ENCODE data around the gene MAP1B.

Gene MAP1B

DNA sequence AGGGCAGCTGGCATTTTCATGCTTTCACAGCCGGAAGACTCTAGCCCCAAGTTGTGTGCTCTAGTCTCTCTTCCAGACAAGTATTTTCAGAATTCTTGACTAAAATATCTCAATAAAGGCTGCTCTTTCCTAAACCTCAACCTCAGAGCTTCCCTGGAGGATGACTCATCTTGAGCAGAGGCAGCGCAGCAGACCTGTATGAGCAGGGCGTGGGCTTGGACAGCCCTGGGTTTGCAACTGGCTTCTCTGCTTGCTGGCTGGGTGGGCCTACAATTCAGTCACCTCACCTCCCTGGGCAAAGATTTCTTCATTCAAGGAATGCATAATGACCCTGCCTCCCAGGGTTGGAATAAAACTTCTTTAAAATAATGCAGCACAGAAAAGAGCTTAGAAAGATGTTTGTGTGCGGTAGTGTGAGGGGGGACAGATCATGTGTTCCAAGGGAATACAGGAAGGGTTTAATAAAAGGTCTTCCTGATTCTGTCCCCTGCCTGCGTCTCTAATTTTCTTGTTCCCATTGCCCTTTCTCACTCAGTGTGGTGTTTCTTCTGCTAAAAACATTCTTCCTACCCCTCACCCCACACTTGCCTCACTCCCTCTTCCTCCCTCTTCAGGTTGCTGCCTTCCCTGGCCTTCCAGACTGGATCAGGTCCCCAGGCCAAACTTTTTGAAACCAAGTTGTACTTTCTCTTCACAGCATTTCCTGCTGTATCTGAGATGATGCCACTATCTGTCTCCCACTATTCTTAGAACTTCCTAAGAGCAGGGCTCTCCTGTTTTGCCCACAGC, 39.4 kb upstream of the MAP1B start:
- TF ChIP-seq, protein P1, sequence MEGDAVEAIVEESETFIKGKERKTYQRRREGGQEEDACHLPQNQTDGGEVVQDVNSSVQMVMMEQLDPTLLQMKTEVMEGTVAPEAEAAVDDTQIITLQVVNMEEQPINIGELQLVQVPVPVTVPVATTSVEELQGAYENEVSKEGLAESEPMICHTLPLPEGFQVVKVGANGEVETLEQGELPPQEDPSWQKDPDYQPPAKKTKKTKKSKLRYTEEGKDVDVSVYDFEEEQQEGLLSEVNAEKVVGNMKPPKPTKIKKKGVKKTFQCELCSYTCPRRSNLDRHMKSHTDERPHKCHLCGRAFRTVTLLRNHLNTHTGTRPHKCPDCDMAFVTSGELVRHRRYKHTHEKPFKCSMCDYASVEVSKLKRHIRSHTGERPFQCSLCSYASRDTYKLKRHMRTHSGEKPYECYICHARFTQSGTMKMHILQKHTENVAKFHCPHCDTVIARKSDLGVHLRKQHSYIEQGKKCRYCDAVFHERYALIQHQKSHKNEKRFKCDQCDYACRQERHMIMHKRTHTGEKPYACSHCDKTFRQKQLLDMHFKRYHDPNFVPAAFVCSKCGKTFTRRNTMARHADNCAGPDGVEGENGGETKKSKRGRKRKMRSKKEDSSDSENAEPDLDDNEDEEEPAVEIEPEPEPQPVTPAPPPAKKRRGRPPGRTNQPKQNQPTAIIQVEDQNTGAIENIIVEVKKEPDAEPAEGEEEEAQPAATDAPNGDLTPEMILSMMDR (IDR thresholded peaks at IDR 0.05; ENCODE audit: extremely low read depth, insufficient read depth, missing control alignments) = no peak
- in situ Hi-C loops (cut with MboI; ENCODE audit: low pct_unique_long_range_greater_than_20kb, low sequenced_read_pairs, unreplicated experiment) = no loop called here
- no peak for DNase-seq (ENCODE audit: low spot score)

DNA sequence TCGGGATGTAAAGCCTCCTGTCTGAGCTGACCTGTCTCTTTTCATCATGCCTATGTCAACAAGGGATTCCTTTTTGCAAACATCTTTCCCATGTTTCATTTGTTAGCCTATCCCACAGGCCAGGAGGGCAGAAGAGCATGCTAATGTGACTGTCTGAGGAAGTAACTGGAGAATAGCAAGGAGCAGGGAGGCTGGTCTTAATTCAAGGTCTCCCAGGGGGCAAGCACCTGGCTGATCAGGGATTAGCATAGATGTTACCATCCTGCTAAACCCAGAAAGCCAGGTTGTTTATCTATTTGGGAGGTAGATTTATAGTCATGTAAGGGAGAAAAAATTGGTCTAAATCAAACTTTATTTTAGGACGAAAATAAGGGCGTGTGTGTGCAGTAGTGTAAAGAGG, 36.7 kb upstream of the MAP1B start:
- TF ChIP-seq, protein P1 (IDR thresholded peaks at IDR 0.05; ENCODE audit: extremely low read depth, insufficient read depth, missing control alignments) = no peak
- DNase-seq (ENCODE audit: low spot score) = no peak
- in situ Hi-C loops (cut with MboI; ENCODE audit: low pct_unique_long_range_greater_than_20kb, low sequenced_read_pairs, unreplicated experiment) = no loop called here

DNA sequence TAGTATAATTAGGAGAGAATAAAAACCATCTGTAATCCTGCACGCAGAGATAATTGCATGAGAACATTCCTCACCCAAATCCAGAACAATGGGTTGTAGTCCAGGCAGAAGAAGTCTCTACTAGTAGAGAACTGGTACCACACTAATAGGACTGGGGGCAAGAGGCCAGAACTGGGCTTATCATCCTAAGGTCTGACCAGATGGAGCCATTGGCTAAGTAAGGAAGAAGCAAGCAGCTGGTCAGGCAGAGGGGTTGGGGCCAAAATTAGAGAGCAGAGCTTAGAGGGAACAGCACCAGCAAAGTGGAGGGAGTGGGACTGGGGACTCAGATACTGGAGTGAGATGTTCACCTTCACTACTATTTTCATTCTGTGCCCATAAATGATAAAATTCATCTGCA, 35.4 kb upstream of the MAP1B start:
- TF ChIP-seq, protein P1 (IDR thresholded peaks at IDR 0.05; ENCODE audit: extremely low read depth, insufficient read depth, missing control alignments) = no peak
- in situ Hi-C loops (cut with MboI; ENCODE audit: low pct_unique_long_range_greater_than_20kb, low sequenced_read_pairs, unreplicated experiment) = no loop called here
- DNase-seq (ENCODE audit: low spot score) = no peak

DNA sequence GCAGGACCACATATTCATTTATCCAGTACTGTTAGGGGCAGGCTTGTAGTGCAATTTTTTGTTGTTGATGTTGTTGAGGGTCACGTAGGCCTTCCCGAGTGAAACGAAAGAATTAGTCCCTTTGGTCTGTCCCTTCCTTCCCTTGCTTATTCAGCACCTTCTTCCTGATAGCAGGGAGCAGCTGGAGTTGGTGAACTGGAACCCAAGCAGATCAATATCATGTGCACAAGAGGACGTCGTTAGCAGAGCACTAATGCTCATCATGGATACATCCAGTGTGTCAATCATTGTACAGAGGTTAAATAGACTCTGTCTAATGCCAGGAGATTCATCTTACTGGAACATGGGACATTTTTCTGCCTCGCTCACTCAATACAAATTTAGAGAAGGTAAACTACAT, 33.0 kb upstream of the MAP1B start:
- TF ChIP-seq, protein P1 (IDR thresholded peaks at IDR 0.05; ENCODE audit: extremely low read depth, insufficient read depth, missing control alignments) = no peak
- no peak for DNase-seq (ENCODE audit: low spot score)
- in situ Hi-C loops (cut with MboI; ENCODE audit: low pct_unique_long_range_greater_than_20kb, low sequenced_read_pairs, unreplicated experiment) = no loop called here

DNA sequence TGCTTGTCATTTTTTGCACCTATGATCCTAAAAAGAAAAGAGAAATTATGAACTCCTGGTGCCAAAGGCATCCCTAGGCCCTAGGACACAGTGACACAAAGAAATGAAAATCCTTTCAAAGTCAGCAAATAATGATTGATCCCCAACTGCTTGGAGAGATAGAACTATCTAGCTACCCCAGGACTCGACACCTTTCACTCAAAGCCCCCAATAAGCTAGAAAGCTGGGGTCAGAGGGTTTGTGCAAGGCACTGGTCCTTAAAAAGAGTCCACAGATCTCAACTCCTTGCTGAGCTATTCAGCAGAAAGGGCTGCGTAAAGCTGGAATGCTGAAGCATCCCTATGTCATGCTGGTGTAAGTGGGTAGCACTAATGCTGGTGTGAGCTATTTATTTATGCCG, 31.8 kb upstream of the MAP1B start:
- in situ Hi-C loops (cut with MboI; ENCODE audit: low pct_unique_long_range_greater_than_20kb, low sequenced_read_pairs, unreplicated experiment) = no loop called here
- TF ChIP-seq, protein P1 (IDR thresholded peaks at IDR 0.05; ENCODE audit: extremely low read depth, insufficient read depth, missing control alignments) = no peak
- DNase-seq (ENCODE audit: low spot score) = no peak

DNA sequence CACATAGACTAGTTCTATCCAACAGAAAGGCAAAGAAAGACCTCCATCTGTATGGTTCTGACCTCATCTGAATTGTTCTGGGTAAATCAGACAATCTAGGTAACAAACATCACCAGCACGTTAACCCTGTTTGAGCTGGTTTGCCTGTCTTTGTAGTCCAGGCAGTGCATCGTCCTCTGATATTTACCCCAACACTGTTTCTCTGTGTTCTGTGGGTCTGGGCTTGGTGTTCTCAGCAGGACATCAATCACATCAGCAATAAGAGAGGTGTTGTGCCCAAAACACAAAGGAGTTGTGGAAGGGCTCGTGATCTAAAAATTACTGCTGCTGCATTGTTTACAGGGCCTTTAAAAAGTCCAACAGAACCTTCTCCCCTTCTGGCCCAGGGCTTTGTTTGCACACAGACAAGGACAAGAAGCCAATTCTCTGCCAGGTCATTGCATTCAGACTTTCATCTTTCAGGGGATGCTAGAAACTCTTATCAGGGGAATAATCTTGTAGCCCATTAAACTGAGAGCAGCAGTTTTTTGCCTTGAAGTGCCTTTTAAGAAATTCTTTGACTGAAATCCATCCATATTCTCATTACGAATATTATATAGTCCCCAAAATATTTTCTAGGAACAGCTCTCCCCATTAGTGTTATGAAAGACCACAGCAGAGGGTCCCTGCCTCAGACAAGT, 30.5 kb upstream of the MAP1B start:
- no peak for DNase-seq (ENCODE audit: low spot score)
- TF ChIP-seq, protein P1 (IDR thresholded peaks at IDR 0.05; ENCODE audit: extremely low read depth, insufficient read depth, missing control alignments) = no peak
- in situ Hi-C loops (cut with MboI; ENCODE audit: low pct_unique_long_range_greater_than_20kb, low sequenced_read_pairs, unreplicated experiment) = no loop called here

Data from GM13977 (cell line).